Gastrocnemius medialis (tissue), 4 donors: ENCODE results near the gene INTS13. TPM values are rescaled to one million over a fixed set of nuclear protein-coding genes. Genes with fewer than 3 reads are reported as not detected.
"Not testable (repeated sequence)": the region's sequence is repeated elsewhere in the genome, so short reads cannot be mapped to it uniquely, and the experiment has no call there.

ENCODE experiments used
- ATAC-seq, 2 donors: fragments of 150-250 bp; one replicate each; pipeline ENCODE4 v1.9.1; 2016
- DNase-seq, 2 donors: peaks; one replicate each; pipeline ENCODE4 v3.0.0-alpha.2; 2019
- H3K27ac ChIP-seq, 4 donors: fragments of 200-600 bp; sonication (generic); 1 replicate in 1 of 4; 2 replicates in 3 of 4; pipeline ENCODE4 v1.5.1; 2016 to 2018; ENCODE audit warnings: mild to moderate bottlenecking in 2 of 4, moderate library complexity in 1 of 4
- H3K27me3 ChIP-seq, 3 donors: fragments of 200-600 bp; sonication (generic) in 2 of 3; 1 replicate in 1 of 3; 2 replicates in 2 of 3; pipeline versions ENCODE4 v1.5.1 to v1.6.0; 2016 to 2019; ENCODE audit warnings: mild to moderate bottlenecking in 1 of 3, moderate library complexity in 1 of 3
- H3K36me3 ChIP-seq, 2 donors: fragments of 200-600 bp; sonication (generic) in 1 of 2; one replicate each; pipeline ENCODE4 v1.5.1; 2017 to 2018
- H3K4me1 ChIP-seq, 2 donors: fragments of 200-600 bp; sonication (generic) in 1 of 2; one replicate each; pipeline ENCODE4 v1.5.1; 2016 to 2017; ENCODE audit warnings: mild to moderate bottlenecking in 2 of 2
- H3K4me3 ChIP-seq, 4 donors: fragments of 200-600 bp; sonication (generic) in 3 of 4; 1 replicate in 1 of 4; 2 replicates in 3 of 4; pipeline ENCODE4 v1.5.1; 2016 to 2019; ENCODE audit warnings: mild to moderate bottlenecking in 2 of 4
- H3K9me3 ChIP-seq, 3 donors: fragments of 200-600 bp; sonication (generic) in 2 of 3; 1 replicate in 1 of 3; 2 replicates in 2 of 3; pipeline ENCODE4 v1.5.1; 2016 to 2019
- CTCF ChIP-seq, 5 experiments: fragments of 450-650 bp in 3 of 5; fragments of 200-600 bp in 2 of 5; sonication (generic) in 2 of 5; IDR thresholded peaks in 4 of 5; conservative IDR thresholded peaks in 1 of 5; 1 replicate in 4 of 5; 2 replicates in 1 of 5; pipeline ENCODE4 v1.5.1; 2016 to 2019; ENCODE audit warnings: antibody characterized with exemption in 5 of 5, mild to moderate bottlenecking in 3 of 5, moderate library complexity in 3 of 5
- POLR2A ChIP-seq, 2 donors: fragments of 450-650 bp; IDR thresholded peaks; one replicate each; pipeline ENCODE4 v1.6.1; 2017; ENCODE audit warnings: antibody characterized with exemption in 2 of 2, mild to moderate bottlenecking in 2 of 2, moderate library complexity in 2 of 2
- in situ Hi-C, 4 donors: fragments of 200-750 bp; cut with MboI; loops; one replicate each; pipeline versions ENCODE4 v1.15.0 to v1.8.0; 2017; ENCODE audit warnings: low sequenced_read_pairs in 4 of 4
- intact Hi-C: fragments of 100-400 bp; cut with DNase I; formaldehyde crosslinking; loops from one replicate; pipeline ENCODE4 v1.15.1; 2023; ENCODE audit warnings: low total_unique reads
- total RNA-seq, 4 donors: library from RNA; depleted of rRNA; stranded (reverse); fragments of >200 nt; gene quantifications; one replicate each; pipeline versions ENCODE4 v1.1.0 to v1.2.3, GENCODE V29; 2016

INTS13 gene
- total RNA-seq, 4 donors from 2014 or later, result 21.3 to 39.9 (median 32.7) TPM

GRCh38 chr12:26918321-26919215 lies 19.2 kb downstream of the INTS13 start:
- peaks cover 5 to 51% of the 10 kb centered on the region in 2 donors for H3K36me3 ChIP-seq
- TF ChIP-seq POLR2A (IDR thresholded peaks at IDR 0.05) (no peak), CTCF (IDR thresholded peaks at IDR 0.05 in 4 of 5, conservative IDR thresholded peaks at IDR 0.05 in 1 of 5) (no peak)
- H3K4me1 ChIP-seq, result no peaks in the 10 kb centered on the region
- H3K27me3 ChIP-seq, result no peaks in the 10 kb centered on the region
- no peak overlapping the region for H3K4me3 ChIP-seq
- DNase-seq (no peak), ATAC-seq (no peak)
- intact Hi-C loops, result no loop called here
- H3K27ac ChIP-seq, result no peak overlapping the region
- no peaks in the 10 kb centered on the region for H3K9me3 ChIP-seq
- in situ Hi-C loops, result no loop called here

- intact Hi-C loops, result no loop called here
Observed at GRCh38 chr12:26906704-26907103, 31.1 kb downstream of the INTS13 start.

GRCh38 chr12:26906024-26906423 lies 31.8 kb downstream of the INTS13 start:
- Histone ChIP-seq H3K4me1 (peaks cover 3 to 15% of the 10 kb centered on the region in 2 donors), H3K9me3 (no peaks in the 10 kb centered on the region), H3K36me3 (peaks cover 0 to 59% of the 10 kb centered on the region in 2 donors), H3K4me3 (no peak overlapping the region), H3K27ac (no peak overlapping the region), H3K27me3 (no peaks in the 10 kb centered on the region)
- no peak for DNase-seq
- ATAC-seq, result no peak
- TF ChIP-seq CTCF (IDR thresholded peaks at IDR 0.05 in 4 of 5, conservative IDR thresholded peaks at IDR 0.05 in 1 of 5) (no peak), POLR2A (IDR thresholded peaks at IDR 0.05) (no peak)
- in situ Hi-C loops (no loop called here), intact Hi-C loops (no loop called here)

More at GRCh38 chr12:26906704-26907103, 31.1 kb downstream of the INTS13 start:
- no peak for DNase-seq
- TF ChIP-seq POLR2A (IDR thresholded peaks at IDR 0.05), result no peak
- TF ChIP-seq CTCF (IDR thresholded peaks at IDR 0.05 in 4 of 5, conservative IDR thresholded peaks at IDR 0.05 in 1 of 5), result no peak
- peaks cover 3 to 15% of the 10 kb centered on the region in 2 donors for H3K4me1 ChIP-seq
- H3K4me3 ChIP-seq, result no peak overlapping the region
- peaks cover 0 to 64% of the 10 kb centered on the region in 2 donors for H3K36me3 ChIP-seq
- no peaks in the 10 kb centered on the region for H3K27me3 ChIP-seq
- no peak overlapping the region for H3K27ac ChIP-seq
- in situ Hi-C loops, result no loop called here
- ATAC-seq, result no peak
- H3K9me3 ChIP-seq, result no peaks in the 10 kb centered on the region

- H3K27ac ChIP-seq, H3K4me3 ChIP-seq, DNase-seq, in situ Hi-C loops, H3K27me3 ChIP-seq, intact Hi-C loops, ATAC-seq, H3K9me3 ChIP-seq: not testable (repeated sequence)
- H3K4me1 ChIP-seq, result peaks cover 3 to 15% of the 10 kb centered on the region in 2 donors
- peaks cover 0 to 40% of the 10 kb centered on the region in 2 donors for H3K36me3 ChIP-seq
Observed at GRCh38 chr12:26903396-26903795, 34.4 kb downstream of the INTS13 start.

GRCh38 chr12:26896913-26897312 lies 40.9 kb downstream of the INTS13 start:
- in situ Hi-C loops, result no loop called here
- Histone ChIP-seq H3K4me1 (no peaks in the 10 kb centered on the region), H3K9me3 (no peaks in the 10 kb centered on the region), H3K27ac (no peak overlapping the region), H3K27me3 (no peaks in the 10 kb centered on the region), H3K4me3 (no peak overlapping the region), H3K36me3 (peaks cover 0 to 14% of the 10 kb centered on the region in 2 donors)
- DNase-seq, result no peak
- TF ChIP-seq CTCF (IDR thresholded peaks at IDR 0.05 in 4 of 5, conservative IDR thresholded peaks at IDR 0.05 in 1 of 5) (no peak), POLR2A (IDR thresholded peaks at IDR 0.05) (no peak)
- intact Hi-C loops, result no loop called here
- no peak for ATAC-seq
